HG03103 (cell line): ENCODE measurements around the gene IL21.
"Not testable (repeated sequence)": the region's sequence is repeated elsewhere in the genome, so short reads cannot be mapped to it uniquely, and the experiment has no call there.

Experiments
- ATAC-seq: cut with Tn5 transposase; IDR thresholded peaks from one replicate; pipeline ENCODE4 v1.9.1; 2021; ENCODE audit warnings: low read depth; ENCODE audit not compliant: unreplicated experiment

The IL21 gene

GRCh38 chr4:122584519-122584918 lies 36.3 kb downstream of the IL21 start:
- no peak for ATAC-seq

GRCh38 chr4:122583906-122584305 lies 37.0 kb downstream of the IL21 start:
- no peak for ATAC-seq

- peak; percentile 78 for ATAC-seq
Observed at GRCh38 chr4:122577808-122578781, 42.8 kb downstream of the IL21 start.

- no peak for ATAC-seq
Observed at GRCh38 chr4:122577189-122577553, 43.7 kb downstream of the IL21 start.

- ATAC-seq: no peak
Observed at GRCh38 chr4:122576261-122577188, 44.3 kb downstream of the IL21 start.

- not testable (repeated sequence) for ATAC-seq
Observed at GRCh38 chr4:122574347-122574746, 46.5 kb downstream of the IL21 start.

- ATAC-seq: no peak
Observed at GRCh38 chr4:122562449-122562848, 58.4 kb downstream of the IL21 start.
